Measurements from ENCODE around the gene VIM.
"Not testable (repeated sequence)": the region's sequence is repeated elsewhere in the genome, so short reads cannot be mapped to it uniquely, and the experiment has no call there.

The VIM gene

GRCh38 chr10:17232276-17232960 lies 4.4 kb downstream of the VIM start:
- DNase-seq (ENCODE audit: low read depth, low spot score): no peak

- no peak for DNase-seq (ENCODE audit: low read depth, low spot score)
These were observed 5.4 kb downstream of the VIM start for GRCh38 chr10:17233286-17233991.

GRCh38 chr10:17234431-17234945 lies 6.4 kb downstream of the VIM start:
- no peak for DNase-seq (ENCODE audit: low read depth, low spot score)

GRCh38 chr10:17235136-17235535 lies 7.1 kb downstream of the VIM start:
- no peak for DNase-seq (ENCODE audit: low read depth, low spot score)

- no peak for DNase-seq (ENCODE audit: low read depth, low spot score)
These were observed 8.6 kb downstream of the VIM start for GRCh38 chr10:17236468-17237148.

- DNase-seq (ENCODE audit: low read depth, low spot score): no peak
These were observed 9.1 kb downstream of the VIM start for GRCh38 chr10:17237149-17237527.

- DNase-seq (ENCODE audit: low read depth, low spot score): no peak
These were observed 9.9 kb downstream of the VIM start for GRCh38 chr10:17237915-17238444.

GRCh38 chr10:17238445-17239291 lies 10.6 kb downstream of the VIM start:
- DNase-seq (ENCODE audit: low read depth, low spot score): no peak

GRCh38 chr10:17239345-17240085 lies 11.5 kb downstream of the VIM start:
- no peak for DNase-seq (ENCODE audit: low read depth, low spot score)

- no peak for DNase-seq (ENCODE audit: low read depth, low spot score)
These were observed 12.1 kb downstream of the VIM start for GRCh38 chr10:17240096-17240495.

GRCh38 chr10:17240616-17241015 lies 12.6 kb downstream of the VIM start:
- no peak for DNase-seq (ENCODE audit: low read depth, low spot score)

- DNase-seq (ENCODE audit: low read depth, low spot score): no peak
These were observed 13.7 kb downstream of the VIM start for GRCh38 chr10:17241611-17242333.

- no peak for DNase-seq (ENCODE audit: low read depth, low spot score)
These were observed 16.8 kb downstream of the VIM start for GRCh38 chr10:17244700-17245365.

- no peak for DNase-seq (ENCODE audit: low read depth, low spot score)
These were observed 19.2 kb downstream of the VIM start for GRCh38 chr10:17247210-17247609.

- DNase-seq (ENCODE audit: low read depth, low spot score): no peak
These were observed 20.9 kb downstream of the VIM start for GRCh38 chr10:17248964-17249363.

- no peak for DNase-seq (ENCODE audit: low read depth, low spot score)
These were observed 21.8 kb downstream of the VIM start for GRCh38 chr10:17249820-17250219.

- no peak for DNase-seq (ENCODE audit: low read depth, low spot score)
These were observed 22.7 kb downstream of the VIM start for GRCh38 chr10:17250736-17251135.

GRCh38 chr10:17254543-17255050 lies 26.6 kb downstream of the VIM start:
- DNase-seq (ENCODE audit: low read depth, low spot score): not testable (repeated sequence)

GRCh38 chr10:17255512-17255911 lies 27.5 kb downstream of the VIM start:
- DNase-seq (ENCODE audit: low read depth, low spot score): no peak
